Type B pancreatic cell (in vitro differentiated cells): ENCODE data around the gene TFEC. TPM values are rescaled to one million over a fixed set of nuclear protein-coding genes. Genes with fewer than 3 reads are reported as not detected.

Source experiments
- DNase-seq: peaks from one replicate; pipeline ENCODE4 v3.0.0; 2021; ENCODE audit warnings: mixed read lengths; ENCODE audit not compliant: unreplicated experiment; ENCODE audit errors: extremely low spot score
- H3K27ac Mint-ChIP-seq: 2 replicates; pipeline ENCODE4 v1.8.0; 2021; ENCODE audit warnings: mild to moderate bottlenecking, mixed read lengths
- H3K27me3 Mint-ChIP-seq: 2 replicates; pipeline ENCODE4 v1.8.0; 2021; ENCODE audit warnings: mixed read lengths
- H3K36me3 Mint-ChIP-seq: 2 replicates; pipeline ENCODE4 v1.8.0; 2021; ENCODE audit warnings: mixed read lengths
- H3K4me1 Mint-ChIP-seq: one replicate; pipeline ENCODE4 v1.8.0; 2021; ENCODE audit warnings: mixed read lengths; ENCODE audit not compliant: unreplicated experiment
- H3K4me3 Mint-ChIP-seq: 2 replicates; pipeline ENCODE4 v1.8.0; 2021; ENCODE audit warnings: mild to moderate bottlenecking, mixed read lengths
- H3K9me3 Mint-ChIP-seq: 2 replicates; pipeline ENCODE4 v1.8.0; 2021; ENCODE audit warnings: mixed read lengths
- CTCF ChIP-seq: fragments of 200-600 bp; sonication (generic); conservative IDR thresholded peaks from 2 replicates; pipeline ENCODE4 v1.5.0; 2021; ENCODE audit warnings: antibody characterized with exemption, mild to moderate bottlenecking
- total RNA-seq: library from RNA; stranded (reverse); gene quantifications from 2 replicates; pipeline ENCODE4 v1.2.1, GENCODE V29; 2021; ENCODE audit warnings: low replicate concordance

The TFEC gene
- total RNA-seq, 1 donor from 2014 or later: 0.12 TPM

GRCh38 chr7:115906731-115907130 lies 123.8 kb downstream of the TFEC start:
- H3K27ac Mint-ChIP-seq: no peak overlapping the region
- H3K4me1 Mint-ChIP-seq: peaks cover 12% of the 10 kb centered on the region
- no peaks in the 10 kb centered on the region for H3K27me3 Mint-ChIP-seq
- DNase-seq: no peak
- H3K4me3 Mint-ChIP-seq: no peak overlapping the region
- no peak for TF ChIP-seq CTCF
- H3K36me3 Mint-ChIP-seq: no peaks in the 10 kb centered on the region
- no peaks in the 10 kb centered on the region for H3K9me3 Mint-ChIP-seq

- no peak for TF ChIP-seq CTCF
- no peak for DNase-seq
- H3K4me1 Mint-ChIP-seq: no peaks in the 10 kb centered on the region
- no peak overlapping the region for H3K4me3 Mint-ChIP-seq
- no peaks in the 10 kb centered on the region for H3K27me3 Mint-ChIP-seq
- H3K36me3 Mint-ChIP-seq: no peaks in the 10 kb centered on the region
- peaks cover 21% of the 10 kb centered on the region for H3K9me3 Mint-ChIP-seq
- no peak overlapping the region for H3K27ac Mint-ChIP-seq
Observed at GRCh38 chr7:115889669-115889984, 140.9 kb downstream of the TFEC start.

- Mint-ChIP-seq H3K4me1 (no peaks in the 10 kb centered on the region), H3K9me3 (peaks cover 21% of the 10 kb centered on the region), H3K27ac (no peak overlapping the region), H3K27me3 (no peaks in the 10 kb centered on the region), H3K4me3 (no peak overlapping the region), H3K36me3 (no peaks in the 10 kb centered on the region)
- no peak for TF ChIP-seq CTCF
- DNase-seq: no peak
Observed at GRCh38 chr7:115888981-115889668, 141.4 kb downstream of the TFEC start.

DNA sequence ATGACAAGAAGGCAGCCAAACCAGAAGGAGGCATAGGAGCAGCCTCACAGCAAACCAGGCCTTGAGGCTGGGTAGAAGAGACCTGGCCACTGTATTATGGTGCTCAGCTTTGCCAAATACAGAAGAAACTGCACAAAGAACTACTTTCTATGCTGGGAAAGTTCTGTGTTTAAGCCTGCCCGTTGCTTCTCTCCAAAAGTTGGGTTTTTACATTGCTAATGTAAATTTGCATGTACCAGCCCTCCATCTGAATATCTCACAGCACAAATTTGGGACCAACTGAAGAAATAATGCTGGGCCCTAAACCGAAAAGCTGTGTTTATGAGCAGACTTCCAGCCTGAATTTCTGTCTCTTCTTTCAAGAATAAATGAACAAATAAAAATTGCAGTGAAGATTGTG lies 145.0 kb downstream of the TFEC start:
- Mint-ChIP-seq H3K27ac (no peak overlapping the region), H3K27me3 (no peaks in the 10 kb centered on the region), H3K4me3 (no peak overlapping the region), H3K9me3 (peaks cover 14% of the 10 kb centered on the region), H3K36me3 (no peaks in the 10 kb centered on the region), H3K4me1 (no peaks in the 10 kb centered on the region)
- no peak for TF ChIP-seq CTCF
- no peak for DNase-seq

Other genes starting within 250 kb of the TFEC start
- gene TES, start 179.8 kb upstream of the TFEC start, total RNA-seq: 91.1 and 135 TPM in 2 replicates